ENCODE data around the gene BMPR1A. TPM values are rescaled to one million over a fixed set of nuclear protein-coding genes. Genes with fewer than 3 reads are reported as not detected.

BMPR1A gene
- total and polyA plus RNA-seq, 2 experiments from 2014 or later: 14.2 to 82.5 TPM

- no peak for TF ChIP-seq ZNF462 (CRISPR knock-in tag; IDR thresholded peaks at IDR 0.05)
- TF ChIP-seq ETS1 (IDR thresholded peaks at IDR 0.05): no peak
- TF ChIP-seq NANOG (IDR thresholded peaks at IDR 0.05; ENCODE audit: borderline replicate concordance): no peak
- TF ChIP-seq, protein P1, sequence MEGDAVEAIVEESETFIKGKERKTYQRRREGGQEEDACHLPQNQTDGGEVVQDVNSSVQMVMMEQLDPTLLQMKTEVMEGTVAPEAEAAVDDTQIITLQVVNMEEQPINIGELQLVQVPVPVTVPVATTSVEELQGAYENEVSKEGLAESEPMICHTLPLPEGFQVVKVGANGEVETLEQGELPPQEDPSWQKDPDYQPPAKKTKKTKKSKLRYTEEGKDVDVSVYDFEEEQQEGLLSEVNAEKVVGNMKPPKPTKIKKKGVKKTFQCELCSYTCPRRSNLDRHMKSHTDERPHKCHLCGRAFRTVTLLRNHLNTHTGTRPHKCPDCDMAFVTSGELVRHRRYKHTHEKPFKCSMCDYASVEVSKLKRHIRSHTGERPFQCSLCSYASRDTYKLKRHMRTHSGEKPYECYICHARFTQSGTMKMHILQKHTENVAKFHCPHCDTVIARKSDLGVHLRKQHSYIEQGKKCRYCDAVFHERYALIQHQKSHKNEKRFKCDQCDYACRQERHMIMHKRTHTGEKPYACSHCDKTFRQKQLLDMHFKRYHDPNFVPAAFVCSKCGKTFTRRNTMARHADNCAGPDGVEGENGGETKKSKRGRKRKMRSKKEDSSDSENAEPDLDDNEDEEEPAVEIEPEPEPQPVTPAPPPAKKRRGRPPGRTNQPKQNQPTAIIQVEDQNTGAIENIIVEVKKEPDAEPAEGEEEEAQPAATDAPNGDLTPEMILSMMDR (conservative IDR thresholded peaks at IDR 0.05; ENCODE audit: low read depth in 2 of 2): no peak
Measured at GRCh38 chr10:86824151-86824550, 67.7 kb downstream of the BMPR1A start (continued).

GRCh38 chr10:86825366-86825765, 68.9 kb downstream of the BMPR1A start:
- no peaks in the 10 kb centered on the region for H3K9me3 Mint-ChIP-seq
- DNase-seq (ENCODE audit: low spot score) (no peak), ATAC-seq (no peak)
- Histone ChIP-seq H3K79me2 (replicated peaks; ENCODE audit: insufficient read depth) (peaks cover 100% of the 10 kb centered on the region), H3K9me2 (ENCODE audit: insufficient read depth) (no peaks in the 10 kb centered on the region), H3F3A (replicated peaks; ENCODE audit: low read depth) (no peaks in the 10 kb centered on the region), H2AFZ (no peak overlapping the region), H3K27ac (ENCODE audit: low read depth) (peak overlapping the region; percentile 13; the same call in 1 of the 2 replicates), H3K27me3 (ENCODE audit: insufficient read depth) (no peaks in the 10 kb centered on the region), H3K4me2 (no peak overlapping the region), H3K4me3 (no peak overlapping the region), H3K4me1 (ENCODE audit: insufficient read depth) (peaks cover 76% of the 10 kb centered on the region), H4K20me1 (replicated peaks; ENCODE audit: insufficient read depth) (peaks cover 35% of the 10 kb centered on the region), H3K36me3 (ENCODE audit: insufficient read depth) (no peaks in the 10 kb centered on the region)
- peaks cover 68% of the 10 kb centered on the region for H3K4me1 Mint-ChIP-seq
- no peaks in the 10 kb centered on the region for H3K36me3 Mint-ChIP-seq (ENCODE audit: low read depth)
- H3K4me3 Mint-ChIP-seq: no peak overlapping the region
- peaks cover 4% of the 10 kb centered on the region for H3K27me3 Mint-ChIP-seq (ENCODE audit: insufficient read depth, low read depth, poor library complexity)
- TF ChIP-seq EZH2 (IDR thresholded peaks at IDR 0.05; ENCODE audit: low read depth, unreplicated experiment) (no peak), NANOG (IDR thresholded peaks at IDR 0.05; ENCODE audit: borderline replicate concordance) (no peak)
- H3K27ac Mint-ChIP-seq: no peak overlapping the region
